Measurements from ENCODE around the gene PCMT1.

- TF ChIP-seq CTCF (IDR thresholded peaks at IDR 0.05): no peak
- TF ChIP-seq POLR2AphosphoS5 (IDR thresholded peaks at IDR 0.05): no peak
Observed at GRCh38 chr6:149783551-149783950, 34.0 kb downstream of the PCMT1 start.

All from transverse colon (tissue), 4 donors.